HG03095 (cell line): ENCODE results near the gene NFAM1.

Experiments
- ATAC-seq: cut with Tn5 transposase; IDR thresholded peaks from one replicate; pipeline ENCODE4 v1.9.1; 2021; ENCODE audit warnings: moderate library complexity; ENCODE audit not compliant: unreplicated experiment

The NFAM1 gene

GRCh38 chr22:42337356-42337755, 94.8 kb downstream of the NFAM1 start:
- ATAC-seq: no peak

- ATAC-seq: no peak
These were observed 95.5 kb downstream of the NFAM1 start for GRCh38 chr22:42336527-42337227.

DNA sequence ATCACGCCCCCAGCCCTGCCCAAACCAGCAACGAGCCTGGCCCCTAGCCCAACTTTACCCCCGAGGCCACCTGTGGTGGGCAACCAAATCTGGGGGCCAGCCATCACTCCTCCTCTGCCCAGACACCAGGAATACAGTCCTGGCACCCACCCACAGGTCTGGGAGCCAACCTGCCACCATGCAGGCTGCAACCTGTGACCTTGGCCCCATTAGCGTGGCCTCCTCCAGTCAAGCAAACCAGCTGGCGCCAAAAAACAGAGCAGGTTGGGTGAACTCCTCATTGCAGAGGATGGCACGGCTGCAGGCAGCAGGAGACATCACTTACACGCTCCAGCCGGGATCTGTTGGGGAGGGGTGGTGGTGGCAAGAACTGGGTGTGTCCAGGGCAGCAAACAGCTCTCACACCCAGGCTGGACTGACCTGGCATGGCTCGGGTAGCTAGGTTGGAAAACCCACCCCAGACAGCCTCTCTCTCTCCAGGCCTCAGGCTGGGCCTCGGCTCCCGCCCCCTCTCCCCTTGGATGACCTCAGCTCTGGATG, 96.3 kb downstream of the NFAM1 start:
- ATAC-seq: no peak

- no peak for ATAC-seq
These were observed 97.2 kb downstream of the NFAM1 start for GRCh38 chr22:42334875-42335512.

DNA sequence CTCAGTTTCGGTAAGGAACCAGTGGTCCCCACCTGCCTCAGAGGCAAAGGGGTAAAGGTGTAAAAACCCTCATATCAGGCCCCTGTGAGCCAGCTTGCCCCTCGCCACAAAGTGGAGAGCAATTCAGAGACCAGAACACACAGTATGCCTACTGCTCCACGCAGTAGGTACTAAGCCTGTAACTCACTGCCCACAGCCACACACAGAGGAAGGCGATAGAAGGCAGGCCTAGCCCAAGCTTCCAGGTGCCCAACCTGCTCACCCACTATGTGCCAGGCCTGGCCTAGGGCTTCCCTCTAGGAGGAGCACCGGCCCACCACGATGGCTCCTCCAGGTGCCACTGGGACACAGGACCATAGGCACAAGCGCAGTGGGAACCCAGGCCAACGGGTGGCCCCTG, 98.7 kb downstream of the NFAM1 start:
- ATAC-seq: no peak

DNA sequence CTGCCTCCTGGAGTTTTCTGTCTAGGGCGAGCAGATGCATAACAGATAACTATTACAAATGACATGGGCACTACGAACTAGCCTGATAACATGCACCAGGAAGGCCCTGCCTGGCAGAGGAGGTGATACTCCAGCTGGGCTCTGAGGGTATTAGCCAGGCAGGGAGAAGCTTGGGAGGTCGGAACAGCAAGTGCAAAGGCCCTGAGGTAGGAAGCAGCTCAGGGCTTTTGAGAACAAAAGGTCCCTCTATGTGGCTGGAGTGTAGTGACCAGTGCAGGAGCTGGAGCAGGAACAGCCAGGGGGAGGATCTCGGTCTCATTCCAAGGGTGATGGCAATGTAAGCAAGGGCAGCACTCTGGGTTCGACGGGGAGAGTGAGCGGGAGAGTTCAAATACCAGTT, 100.1 kb downstream of the NFAM1 start:
- ATAC-seq: no peak

- no peak for ATAC-seq
These were observed 101.2 kb downstream of the NFAM1 start for GRCh38 chr22:42331014-42331413.
